ENCODE measurements around the gene MRC2.

GRCh38 chr17:62705778-62706597 is 78.5 kb downstream of the MRC2 start:
- TF ChIP-seq SMC3 (IDR thresholded peaks at IDR 0.05) (no peak), POLR2A (IDR thresholded peaks at IDR 0.05; ENCODE audit: low read length) (no peak), CTCF (IDR thresholded peaks at IDR 0.05) (no peak)

Data from A549 (cell line).